ENCODE results near the gene PALLD.

Gene PALLD

DNA sequence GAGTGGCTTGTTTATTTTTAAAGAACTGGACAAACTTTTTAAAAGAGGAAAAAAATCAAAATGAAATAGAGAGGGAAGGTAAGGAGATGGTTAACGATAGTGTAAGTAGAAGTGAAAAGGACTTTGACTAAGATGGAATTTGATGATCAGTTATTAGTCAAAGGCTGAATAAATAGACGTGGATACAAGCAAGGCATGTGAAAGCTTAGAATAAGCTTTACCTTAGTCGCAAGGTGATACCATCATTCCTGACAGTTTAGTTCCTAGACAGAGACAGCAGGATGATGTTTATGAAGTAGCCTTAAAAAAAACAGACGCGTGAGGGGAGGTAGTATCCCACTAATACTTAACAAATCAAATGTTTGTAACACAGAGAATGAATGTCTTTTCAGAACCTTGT, 97.3 kb downstream of the PALLD start:
- no peak for DNase-seq

DNA sequence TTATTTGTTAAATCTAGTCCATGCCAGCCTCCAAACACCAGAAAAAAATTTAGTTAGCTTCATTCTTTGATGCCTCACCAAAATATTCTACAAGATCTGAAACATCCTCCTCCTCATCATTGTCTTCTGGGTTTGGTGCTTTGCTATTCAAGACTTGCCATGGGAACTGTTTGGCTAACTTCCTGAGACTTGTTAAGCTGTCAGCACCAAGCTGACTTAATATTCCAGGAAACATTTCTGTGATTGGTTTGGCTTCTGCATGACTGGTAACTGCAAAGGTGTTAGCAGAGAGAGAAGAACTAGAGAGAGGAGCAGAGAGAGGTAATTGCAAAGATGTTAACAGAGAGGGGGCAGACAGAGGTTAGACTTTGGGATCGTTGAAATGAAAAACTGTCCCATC, 101.3 kb downstream of the PALLD start:
- DNase-seq, result no peak

DNA sequence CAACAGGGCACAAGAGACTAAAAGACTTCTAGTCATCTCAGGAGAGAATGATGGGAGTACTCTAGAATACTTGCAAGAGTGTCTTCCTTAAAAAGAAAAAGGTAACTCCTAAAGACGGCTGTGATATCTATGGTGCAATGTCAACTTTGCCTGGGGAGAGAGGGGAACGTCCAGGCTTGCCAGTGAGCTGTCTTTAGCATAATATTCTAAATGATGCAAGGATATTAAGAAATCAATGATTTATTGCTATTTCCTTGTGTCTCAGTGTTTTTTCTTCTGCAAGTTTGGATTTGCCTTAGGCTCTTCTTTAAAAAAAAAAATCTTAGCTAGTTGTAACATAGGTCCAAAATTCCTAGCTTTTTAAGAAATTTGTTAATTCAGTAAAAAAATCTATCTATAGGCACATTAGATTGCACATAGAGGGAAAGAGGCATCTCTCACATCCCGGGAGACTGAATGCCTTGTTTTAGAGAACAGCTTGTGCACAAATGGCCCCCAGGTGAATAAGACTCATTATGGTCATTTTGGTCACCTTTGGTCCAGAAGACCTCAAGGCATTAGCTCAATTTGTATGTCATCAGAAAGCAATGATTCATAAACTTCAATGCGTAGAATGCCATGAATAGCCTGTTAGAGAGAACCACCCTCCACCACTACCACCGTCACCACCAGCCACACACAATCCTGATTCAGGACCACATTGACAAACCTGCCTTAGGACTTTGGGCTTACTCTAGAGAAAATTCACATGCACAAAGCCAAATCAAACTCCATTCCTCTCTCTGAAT, 104.1 kb downstream of the PALLD start:
- no peak for DNase-seq

DNA sequence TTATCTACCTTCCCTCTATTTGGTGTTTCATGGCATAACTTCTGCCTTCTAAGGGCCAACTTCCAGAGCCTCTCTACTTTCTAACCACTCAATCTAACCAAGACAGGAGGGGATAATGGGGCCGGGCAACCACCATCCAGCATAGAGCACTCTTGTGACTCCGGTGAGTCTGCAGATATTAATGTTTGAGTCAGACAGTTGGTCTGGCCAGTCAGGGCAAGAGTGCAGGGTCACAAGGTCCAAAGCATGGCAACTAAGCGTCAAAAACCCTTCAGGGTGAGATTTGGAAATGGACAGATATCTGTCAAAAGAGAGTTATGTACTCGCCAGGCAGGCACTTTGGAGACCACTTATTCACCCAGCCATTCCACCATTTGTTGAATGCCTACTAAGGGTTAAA, 105.0 kb downstream of the PALLD start:
- no peak for DNase-seq

DNA sequence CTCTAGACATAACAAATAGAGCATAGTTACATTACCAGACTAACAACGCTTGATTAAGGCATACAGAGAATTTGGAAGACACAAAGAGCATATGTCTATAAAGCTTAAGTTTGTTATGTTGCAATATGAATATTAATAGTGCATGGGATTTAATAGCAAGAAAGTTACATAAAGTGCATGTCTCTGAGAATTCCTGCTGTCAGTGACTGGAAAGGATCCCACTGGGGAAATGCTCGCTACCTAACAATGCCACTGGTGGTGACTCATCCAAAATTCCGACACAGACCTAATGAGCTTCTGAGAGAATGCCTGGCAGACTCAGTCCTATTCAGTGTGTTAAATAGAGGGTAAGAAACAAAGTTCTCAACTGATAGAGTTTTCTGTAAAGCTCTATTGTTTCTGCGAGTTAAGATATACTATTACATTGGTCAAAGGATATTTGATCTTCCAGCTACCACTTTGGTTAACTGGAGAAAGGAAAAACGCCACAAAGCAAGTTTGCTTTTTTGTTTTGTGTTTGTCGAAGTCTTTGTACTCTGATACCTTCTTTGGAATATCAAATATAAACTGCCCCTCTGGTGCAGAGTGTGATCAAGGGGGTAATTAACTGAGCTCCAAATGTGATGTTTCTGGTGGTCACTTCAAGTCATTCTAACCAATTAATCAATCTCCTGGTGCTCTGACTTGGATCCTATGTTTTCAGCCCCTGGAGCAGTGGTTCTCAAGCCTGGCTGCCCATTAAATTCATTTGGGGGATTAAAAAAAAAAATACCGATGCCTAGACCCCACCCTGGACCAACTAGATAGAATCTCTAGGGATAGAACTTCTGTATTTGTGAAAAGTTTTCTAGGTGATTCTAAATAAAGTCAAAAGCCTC, 107.9 kb downstream of the PALLD start:
- DNase-seq, result no peak

DNA sequence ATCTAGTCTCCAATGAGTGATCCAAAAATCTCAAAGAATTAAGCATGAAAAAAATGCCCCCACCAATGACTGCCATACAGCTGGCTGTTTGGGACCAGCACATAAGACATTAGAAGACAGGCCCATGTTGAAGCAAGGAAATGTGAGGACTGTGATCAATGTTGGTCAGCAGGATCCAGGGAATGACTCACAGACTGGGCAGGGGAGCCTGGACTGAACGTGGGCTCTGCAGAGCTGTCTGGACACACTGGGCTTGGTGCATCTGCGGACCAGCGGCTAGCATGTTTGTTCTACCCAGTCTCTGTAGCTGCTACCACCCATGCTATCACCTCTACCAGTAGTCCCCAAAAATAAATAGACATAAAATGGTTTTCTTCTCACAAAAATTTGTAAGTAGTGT, 108.6 kb downstream of the PALLD start:
- no peak for DNase-seq

DNA sequence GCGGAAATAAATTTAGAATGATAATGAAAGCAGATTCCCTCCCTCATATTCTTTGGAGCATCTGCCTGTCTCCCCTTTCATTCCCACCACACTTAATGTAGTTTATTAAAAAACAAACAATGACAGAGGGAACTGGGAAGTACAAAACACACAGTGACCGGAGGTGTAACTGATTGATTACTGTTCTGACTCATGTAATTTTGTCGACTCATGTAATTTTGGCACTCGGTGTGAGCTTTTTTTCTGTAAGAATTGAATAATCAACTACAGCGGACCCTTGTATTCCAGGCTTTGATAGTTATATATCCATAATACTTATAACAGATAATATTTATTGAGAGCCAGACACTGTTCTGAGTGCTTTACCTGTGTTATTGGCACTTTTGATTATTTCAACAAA, 110.4 kb downstream of the PALLD start:
- DNase-seq, result no peak

DNA sequence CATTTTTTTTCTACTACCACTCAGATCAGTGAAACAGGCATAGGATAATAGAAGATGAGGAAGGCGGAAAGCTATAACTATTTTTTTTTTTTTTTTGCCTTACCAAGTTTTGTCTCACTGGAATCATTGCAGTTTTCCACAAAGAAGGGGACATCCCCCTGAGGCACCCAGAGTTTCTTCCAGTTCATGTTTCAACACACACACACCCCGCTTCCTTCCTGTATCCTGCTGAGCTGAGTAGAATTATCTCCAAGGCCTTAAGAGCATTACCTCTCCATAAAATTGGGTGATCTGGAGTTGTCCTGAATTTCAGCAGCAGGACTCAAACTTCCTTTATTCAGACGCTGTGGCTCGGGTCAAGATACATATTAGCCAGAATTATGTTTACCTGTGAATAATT, 111.9 kb downstream of the PALLD start:
- DNase-seq, result no peak

DNA sequence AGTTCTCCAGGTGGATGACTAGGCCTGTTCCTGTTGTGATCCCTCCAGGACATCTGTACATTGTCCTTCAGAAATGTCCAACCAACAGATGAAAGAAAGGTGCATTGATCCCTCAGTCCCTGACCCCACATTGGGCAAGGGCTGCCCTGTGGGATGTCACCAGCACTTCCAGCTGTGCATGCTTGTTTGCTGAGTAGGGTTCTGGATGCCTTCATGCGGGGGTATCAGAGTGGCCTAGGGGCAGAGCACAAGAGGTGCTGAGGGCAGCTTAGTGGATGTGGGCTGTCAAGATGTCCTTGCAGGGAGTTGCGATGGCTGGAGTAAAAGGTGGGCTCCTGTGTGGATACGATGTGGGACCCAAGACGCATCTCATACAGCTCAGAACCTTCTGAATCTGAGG, 112.5 kb downstream of the PALLD start:
- DNase-seq, result no peak

DNA sequence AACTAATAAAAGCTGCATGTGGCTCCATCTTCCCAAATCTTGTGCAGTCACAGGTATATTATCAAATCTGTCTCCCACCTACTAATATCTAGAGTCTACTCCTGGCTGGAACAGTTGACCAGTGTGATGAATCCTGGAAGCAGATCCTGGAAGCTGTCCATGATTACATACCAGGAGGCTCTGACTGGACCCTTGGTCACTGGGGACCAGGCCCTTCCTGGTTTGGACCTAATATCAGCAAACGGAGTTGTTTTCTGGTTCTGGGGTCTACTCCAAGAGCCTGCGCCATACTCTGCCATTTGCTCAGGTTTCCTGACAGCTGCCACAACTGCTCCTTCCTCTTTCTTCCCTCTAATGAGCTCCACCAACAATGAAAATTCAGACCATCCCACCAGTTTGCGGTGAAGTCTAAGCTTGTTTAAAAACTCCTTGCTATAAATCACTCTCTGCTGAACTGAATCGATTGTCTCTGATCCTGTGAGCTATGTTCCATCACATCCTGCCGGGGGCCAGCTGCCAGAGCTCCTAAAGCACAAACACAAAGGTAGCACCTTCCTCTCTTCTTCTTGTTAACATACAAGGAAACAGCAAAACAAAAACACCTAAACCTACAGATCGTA, 114.2 kb downstream of the PALLD start:
- DNase-seq, result no peak

DNA sequence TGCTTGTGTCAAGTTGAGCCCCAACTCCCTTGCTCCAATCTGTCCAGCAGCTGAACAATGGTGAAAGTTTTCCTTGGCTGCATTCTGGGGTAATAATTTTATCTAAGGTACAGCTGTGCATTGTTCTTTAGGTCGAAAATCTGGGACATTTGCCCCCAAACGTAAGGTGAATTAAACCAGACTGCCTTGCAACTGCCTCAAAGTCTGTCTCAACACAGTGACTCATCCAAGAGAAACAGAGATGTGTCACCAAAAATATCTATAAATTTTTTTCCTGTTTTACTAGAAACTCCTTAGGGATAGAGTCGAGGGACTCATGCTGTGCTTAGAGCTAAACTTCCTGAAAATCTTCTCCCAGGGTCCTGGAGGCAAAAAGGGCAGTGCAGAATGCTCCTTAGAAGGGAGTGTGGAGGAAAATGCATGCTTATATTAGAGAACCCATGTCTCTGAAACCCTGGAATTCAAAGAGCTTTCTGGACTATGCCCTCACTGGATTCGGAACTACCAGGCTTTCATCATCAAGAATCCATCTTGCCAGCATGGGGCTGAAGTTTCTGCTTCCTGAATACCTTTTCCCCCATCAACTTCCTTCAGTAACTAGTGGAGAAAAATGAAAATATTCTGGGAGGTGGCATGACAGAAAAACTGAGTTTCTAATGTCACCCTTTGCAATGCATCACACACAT, 115.7 kb downstream of the PALLD start:
- no peak for DNase-seq

DNA sequence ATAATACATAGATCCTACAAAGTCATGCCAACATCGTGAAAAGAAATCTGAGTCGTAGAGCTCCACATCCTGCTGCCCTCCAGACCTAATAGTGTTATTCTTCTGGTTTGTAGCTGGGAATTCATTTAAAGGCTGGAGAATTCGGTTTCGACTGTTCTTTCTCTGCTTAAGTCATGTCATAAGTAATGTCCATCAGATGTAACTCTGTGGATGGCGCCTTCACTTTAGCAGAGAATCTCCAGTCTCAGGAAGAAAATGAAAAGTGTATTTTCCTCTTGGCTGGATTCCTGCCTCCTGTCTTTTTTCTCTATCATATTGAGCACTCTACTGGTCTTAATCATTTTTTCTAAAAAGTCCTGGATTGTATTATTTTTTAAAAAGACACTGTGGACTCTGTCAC, 117.0 kb downstream of the PALLD start:
- no peak for DNase-seq

DNA sequence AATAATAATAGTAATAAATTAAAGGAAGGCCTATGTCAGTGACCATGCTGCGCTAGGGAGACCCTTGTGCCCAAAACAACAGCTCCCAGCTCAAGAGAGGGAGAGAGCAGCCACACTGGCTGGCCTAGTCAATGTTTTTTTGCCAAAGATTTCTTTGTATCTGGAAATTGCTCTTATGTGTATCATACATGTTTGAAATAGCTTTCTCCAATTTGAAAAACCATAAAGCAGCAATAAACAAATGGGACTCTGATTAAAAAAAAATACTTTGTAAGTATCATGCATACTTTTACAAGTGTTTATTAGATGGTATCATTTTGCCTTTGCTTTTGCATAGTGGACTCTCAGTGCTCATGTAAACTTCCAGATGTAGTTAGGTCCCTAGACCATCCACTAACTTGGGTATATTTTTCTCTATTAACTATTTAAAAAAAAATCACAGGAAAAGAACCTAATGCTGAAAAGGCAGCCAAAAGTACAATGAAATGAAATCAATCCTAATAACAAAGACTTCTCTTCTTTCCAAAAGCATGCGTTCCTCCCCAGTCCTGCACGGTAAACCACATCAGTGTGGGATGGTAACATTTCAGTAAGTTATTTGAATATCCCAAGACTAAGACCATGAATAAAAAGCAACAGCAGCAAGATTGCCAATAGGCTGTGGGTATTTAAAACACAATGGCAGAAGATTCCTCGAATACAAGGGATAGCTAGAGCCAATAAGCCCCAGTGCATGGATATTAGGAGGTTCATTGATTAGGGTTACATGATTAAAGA, 117.6 kb downstream of the PALLD start:
- DNase-seq, result no peak

DNA sequence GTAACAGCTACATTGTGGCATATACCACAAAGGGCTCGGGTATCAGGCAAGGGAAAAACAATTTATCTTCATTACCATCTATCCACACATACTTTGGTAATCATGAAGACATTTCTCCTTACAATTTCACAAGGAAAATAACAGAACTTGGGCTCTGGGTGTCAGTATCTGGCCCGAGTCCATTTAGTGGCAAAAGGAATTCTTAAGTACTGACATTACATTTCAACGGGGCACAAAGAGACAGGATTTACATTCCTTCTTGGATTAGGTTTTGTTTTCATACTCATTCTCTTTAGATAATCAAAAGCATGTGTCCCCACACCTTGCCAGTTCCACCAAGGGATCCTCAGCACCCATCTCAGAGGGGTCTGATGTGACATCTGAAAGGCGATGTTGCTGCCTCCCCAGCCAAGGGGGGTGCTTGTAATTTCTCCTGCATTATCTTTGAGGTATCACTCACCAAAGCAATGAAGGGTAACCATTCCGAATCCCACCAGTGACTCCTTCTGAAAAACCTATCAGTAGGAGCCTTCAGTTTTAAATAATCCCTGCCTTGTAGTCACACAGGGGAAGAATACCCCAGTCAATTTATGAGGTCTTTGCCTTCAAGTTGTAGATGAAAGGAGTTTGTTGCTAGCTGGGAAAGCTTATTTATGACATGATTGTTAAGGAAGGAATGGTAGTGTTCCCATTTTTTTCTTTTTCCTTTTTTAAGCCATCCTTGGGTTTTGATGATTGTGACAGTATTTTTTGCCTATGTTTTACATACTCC, 118.6 kb downstream of the PALLD start:
- DNase-seq, result no peak

DNA sequence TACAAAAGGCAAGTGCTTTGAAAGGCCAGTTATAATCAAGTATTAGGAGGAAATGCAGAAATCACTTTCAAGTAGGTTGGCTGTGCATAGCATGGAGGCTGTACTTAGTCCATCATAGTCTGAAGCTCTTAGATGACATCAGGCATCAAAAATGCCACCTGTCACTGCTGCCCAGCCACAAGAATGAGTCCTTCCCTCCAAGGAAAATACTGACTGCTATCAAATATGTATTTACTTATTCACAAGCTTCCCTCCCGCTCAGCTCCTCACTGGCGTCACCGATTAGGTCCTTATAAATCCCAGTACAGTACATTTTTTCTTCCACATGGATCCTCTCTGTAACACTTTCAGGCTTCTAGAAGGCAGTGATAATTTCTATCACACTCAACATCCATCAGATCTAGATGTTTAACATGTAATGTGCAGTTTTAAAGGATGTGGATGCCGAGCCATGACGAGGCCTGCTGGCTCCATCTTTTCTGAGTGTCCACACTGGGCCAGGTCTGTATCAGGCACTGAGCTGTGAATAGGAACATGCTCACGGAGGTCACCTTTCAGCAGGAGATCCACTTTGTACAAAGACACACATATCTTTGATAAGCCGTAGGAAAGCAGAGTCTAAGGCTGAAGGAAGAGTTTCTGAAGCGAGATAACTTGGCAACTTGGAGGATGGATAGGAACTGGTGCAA, 121.9 kb downstream of the PALLD start:
- DNase-seq, result no peak

DNA sequence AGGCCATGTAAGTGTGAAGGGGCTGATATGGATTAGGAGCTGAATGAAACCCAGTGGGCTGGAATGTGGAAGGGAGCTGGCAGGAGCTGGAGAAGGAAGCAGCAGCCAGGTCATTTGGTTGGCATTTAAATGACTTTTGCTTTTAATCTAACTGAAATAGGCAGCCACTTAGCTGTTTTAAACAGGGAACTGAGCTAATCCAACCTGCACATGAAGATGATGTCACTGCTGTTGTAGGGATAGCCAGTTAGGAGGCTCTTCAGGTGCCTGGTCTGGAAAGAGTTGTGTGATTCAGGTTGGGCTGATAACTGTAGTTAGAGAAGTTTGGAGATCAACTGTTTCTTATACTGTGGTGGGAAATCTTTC, 122.4 kb downstream of the PALLD start:
- DNase-seq, result no peak

DNA sequence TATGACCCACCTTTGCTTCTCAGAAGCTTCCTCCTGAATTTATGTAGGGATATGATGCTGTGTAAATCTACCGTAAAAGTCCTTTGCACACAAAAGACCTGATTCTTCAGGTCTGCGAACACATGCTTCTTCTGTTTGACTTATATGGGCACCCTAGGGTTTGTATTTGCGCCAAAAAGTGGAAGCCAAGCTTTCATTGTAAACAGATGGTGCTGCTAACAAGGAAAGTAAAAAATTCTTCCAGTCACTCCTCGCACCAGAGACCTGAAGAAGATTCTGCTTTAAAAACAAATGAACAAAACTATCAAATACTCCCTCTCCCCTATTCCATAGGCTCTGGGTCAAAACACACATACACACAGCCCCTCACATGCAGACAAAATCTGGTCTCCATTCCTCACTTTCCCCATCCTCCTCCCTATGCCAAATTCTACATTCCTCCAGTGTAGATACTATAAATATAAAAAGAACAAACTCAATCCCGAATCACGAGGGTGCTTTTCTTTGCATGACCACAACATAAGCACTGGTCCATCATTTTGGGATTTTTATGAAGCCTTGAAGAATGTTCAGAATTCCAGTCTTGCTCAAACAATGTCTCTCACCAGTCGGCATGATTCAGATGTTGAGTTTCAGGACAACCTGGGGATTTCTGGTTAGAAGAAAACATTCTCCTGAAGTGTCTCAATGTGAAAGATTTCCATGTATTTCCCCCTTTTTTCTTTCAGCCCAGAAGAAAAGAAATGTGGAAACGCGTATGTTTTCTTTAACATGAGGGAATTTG, 125.1 kb downstream of the PALLD start:
- no peak for DNase-seq

DNA sequence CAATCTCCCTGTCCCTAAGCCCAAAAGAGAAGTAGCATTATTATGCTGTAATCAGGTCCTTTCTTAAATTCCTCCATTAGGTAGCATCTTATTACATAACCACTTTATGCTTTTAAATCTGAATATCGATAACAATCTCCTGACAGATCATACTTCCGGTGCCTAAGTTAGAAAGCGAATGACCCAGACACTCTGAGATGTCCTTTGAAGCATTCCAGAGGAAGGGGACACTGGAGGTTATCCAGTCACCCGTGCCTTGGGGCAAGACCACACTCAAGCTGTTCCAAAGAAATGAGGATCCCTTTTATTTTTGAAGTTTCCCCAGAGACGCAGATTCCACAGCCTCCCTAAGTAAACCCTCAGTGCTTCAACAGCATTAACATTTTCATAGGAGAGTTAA, 125.7 kb downstream of the PALLD start:
- no peak for DNase-seq

DNA sequence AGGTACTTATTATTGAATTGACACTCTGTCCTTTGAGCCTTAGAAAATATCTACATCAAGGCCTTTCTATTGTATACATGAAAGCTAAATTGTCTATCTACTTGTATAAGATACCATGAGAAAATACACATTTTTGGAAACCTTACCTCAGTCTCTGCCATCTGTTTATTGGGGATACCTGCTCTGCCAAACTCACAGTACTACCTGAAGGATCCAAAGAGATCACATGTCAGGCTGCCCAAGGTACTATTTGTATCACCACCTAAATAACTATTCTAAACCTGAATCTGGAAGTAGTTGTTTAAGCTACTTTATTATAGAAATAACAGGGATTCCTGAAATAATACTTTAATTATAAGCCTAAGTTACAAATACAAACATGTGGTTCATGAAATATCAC, 126.2 kb downstream of the PALLD start:
- no peak for DNase-seq

DNA sequence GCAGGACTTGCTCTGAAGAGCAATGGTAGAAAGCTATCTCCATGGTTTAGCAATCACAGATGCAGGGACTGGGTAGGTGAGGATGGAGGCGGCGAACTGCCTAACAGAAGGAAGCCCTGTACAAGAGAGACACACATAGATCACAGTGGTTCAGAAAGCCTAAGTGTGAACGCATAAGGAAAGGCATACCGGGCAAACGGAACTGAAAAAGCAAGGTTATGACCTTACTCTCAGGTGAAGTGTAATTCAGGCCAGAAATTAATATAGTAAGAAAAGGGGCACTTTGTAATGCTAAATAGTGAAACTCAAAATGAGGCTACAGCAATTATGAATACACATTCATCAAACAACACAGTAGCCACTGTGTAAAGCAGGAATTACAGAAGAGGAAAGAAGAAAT, 126.6 kb downstream of the PALLD start:
- DNase-seq, result no peak
